Measurements from ENCODE around the gene TRIM6.

- no peak for TF ChIP-seq POLR2A (IDR thresholded peaks at IDR 0.05)
- no peak for TF ChIP-seq CTCF (IDR thresholded peaks at IDR 0.05 in 4 of 5, conservative IDR thresholded peaks at IDR 0.05 in 1 of 5)
Measured at GRCh38 chr11:5618807-5619206, 22.4 kb downstream of the TRIM6 start.

All from gastrocnemius medialis (tissue), 4 donors.